ENCODE measurements around the gene C16orf92.

C16orf92 gene

GRCh38 chr16:30063278-30063892 lies 40.4 kb downstream of the C16orf92 start:
- no peak for DNase-seq

DNA sequence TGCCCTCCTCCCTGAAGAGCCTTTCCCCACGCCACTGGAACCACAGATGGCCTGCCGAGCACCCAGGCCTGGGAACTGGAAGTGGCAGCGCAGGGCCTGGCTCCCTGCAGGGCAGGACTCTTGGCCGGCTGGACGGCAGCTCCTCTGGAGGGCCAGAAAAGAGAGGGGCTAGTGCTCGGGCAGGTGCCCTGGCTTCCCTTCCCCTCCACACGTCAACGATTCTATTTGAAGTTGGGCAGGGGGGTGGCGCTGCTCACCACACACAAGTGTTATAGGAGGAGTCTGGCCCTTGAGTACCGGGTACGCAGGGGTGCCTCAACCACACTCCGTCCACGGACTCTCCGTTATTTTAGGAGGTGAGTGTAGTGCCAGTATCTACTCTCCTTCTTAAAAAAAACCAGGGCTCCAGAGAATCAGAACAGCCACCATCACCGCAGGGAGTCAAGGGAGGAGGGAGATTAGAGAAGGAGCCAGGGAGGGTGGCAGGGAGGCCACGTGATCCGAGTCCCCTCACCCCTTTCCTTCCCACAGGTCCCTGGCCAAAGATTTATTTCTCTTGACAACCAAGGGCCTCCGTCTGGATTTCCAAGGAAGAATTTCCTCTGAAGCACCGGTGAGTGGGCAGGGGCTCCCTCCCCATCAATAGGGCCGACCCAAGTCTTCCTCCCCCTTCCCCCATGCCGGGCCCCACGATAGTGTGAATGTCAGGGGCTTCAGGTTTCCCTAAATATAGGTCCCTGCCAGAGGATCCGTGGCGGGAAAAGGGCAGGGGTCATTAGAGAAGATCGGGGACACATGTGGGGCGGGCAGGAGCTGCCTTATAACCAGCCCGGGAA lies 41.1 kb downstream of the C16orf92 start:
- DNase-seq: peak; percentile 50

DNA sequence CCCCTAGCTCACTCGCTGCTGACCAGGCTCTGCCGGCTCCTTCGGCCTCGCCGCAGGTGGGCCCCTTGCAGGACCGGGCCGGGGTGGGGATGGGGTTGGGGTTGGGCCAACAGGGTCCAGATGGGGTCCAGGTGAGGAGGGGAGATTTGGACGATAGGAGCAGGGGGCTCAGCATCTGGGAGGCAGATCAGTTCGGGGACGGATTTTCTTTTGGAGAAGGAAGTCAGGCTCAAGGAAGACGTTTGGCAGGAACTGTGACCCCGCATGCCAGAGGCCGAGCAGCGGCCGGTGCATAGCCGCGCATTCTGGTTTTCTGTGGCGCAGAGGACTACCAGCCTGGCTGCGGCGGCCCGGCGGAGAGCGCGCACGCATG lies 41.7 kb downstream of the C16orf92 start:
- DNase-seq: no peak

- DNase-seq: peak; percentile 99
Observed at GRCh38 chr16:30065102-30065942, 42.3 kb downstream of the C16orf92 start, which contains the start of gene ALDOA. TSS of gene ALDOA (plus strand) at chr16:30065760. CDS start at chr16:30066898, 1,138 bp downstream.

GRCh38 chr16:30065943-30066760 lies 43.2 kb downstream of the C16orf92 start:
- peak; percentile 74 for DNase-seq

DNA sequence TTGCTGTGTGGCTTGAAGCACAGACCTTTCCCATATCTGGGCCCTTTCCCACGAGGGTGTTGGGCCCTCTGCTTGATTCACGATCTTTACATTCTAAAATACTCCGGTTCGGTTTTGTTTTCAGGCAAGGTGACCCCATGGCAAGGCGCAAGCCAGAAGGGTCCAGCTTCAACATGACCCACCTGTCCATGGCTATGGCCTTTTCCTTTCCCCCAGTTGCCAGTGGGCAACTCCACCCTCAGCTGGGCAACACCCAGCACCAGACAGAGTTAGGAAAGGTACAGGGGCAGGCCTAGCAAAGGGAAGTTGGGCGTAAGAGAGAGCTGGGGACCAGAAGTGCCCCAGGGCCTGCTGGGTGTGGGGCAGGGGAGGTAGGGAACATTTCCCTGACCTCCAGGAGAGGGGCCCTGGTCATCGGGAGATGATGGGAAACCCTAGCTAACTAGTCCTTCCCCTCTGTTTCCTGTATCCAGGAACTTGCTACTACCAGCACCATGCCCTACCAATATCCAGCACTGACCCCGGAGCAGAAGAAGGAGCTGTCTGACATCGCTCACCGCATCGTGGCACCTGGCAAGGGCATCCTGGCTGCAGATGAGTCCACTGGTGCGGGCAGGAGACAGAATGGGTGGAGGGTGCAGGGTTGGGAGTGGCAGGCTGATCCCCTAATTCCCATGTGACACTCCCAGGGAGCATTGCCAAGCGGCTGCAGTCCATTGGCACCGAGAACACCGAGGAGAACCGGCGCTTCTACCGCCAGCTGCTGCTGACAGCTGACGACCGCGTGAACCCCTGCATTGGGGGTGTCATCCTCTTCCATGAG lies 44.0 kb downstream of the C16orf92 start:
- DNase-seq: no peak

DNA sequence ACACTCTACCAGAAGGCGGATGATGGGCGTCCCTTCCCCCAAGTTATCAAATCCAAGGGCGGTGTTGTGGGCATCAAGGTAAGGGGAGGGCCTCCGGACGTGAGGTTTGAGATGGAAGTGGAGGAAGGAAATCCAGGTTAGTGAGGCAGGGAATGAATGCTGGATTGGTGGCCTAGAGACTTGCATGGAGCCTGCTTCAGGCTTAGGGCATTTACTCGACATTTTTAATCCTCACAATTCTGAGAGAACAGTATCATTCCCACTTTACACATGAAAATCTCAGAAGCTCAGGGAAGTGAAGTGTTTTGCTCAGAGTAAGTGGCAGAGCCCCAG lies 44.6 kb downstream of the C16orf92 start:
- no peak for DNase-seq

GRCh38 chr16:30068333-30068732 lies 45.3 kb downstream of the C16orf92 start:
- DNase-seq: no peak

- no peak for DNase-seq
Observed at GRCh38 chr16:30068750-30069610, 46.0 kb downstream of the C16orf92 start.

- no peak for DNase-seq
Observed at GRCh38 chr16:30069611-30070462, 46.8 kb downstream of the C16orf92 start.

- no peak for DNase-seq
Observed at GRCh38 chr16:30070490-30070889, 47.5 kb downstream of the C16orf92 start.
